ENCODE results near the gene FXYD6. TPM values are rescaled to one million over a fixed set of nuclear protein-coding genes. Genes with fewer than 3 reads are reported as not detected.

The FXYD6 gene
- total and polyA plus RNA-seq, 9 of the 15 experiments (the other 6 are each of a cell fraction or from before 2014, with no cell fraction given), result 0.07 to 0.35 TPM; not detected in 7

GRCh38 chr11:117882311-117882905 is 6.0 kb upstream of the FXYD6 start:
- peak; percentile 27; the same call in 1 of the 3 replicates for ATAC-seq
- CTCF ChIA-PET (ENCODE audit: low intra/inter-chr PET ratio), result no interaction called here

GRCh38 chr11:117881217-117881616 is 4.8 kb upstream of the FXYD6 start:
- Histone ChIP-seq H2AFZ (ENCODE audit: low read depth, low read length) (no peak overlapping the region), H3K9me1 (ENCODE audit: control insufficient read depth, insufficient read depth, low read length) (no peaks in the 10 kb centered on the region), H3K27ac (ENCODE audit: extremely low read depth, low read depth, low read length) (no peak overlapping the region), H4K20me1 (replicated peaks; ENCODE audit: control insufficient read depth, insufficient read depth, low read length) (no peaks in the 10 kb centered on the region), H3K4me3 (no peak overlapping the region), H3K27me3 (ENCODE audit: control insufficient read depth in 2 of 2, insufficient read depth in 2 of 2, low read length in 2 of 2) (peaks cover 60 to 91% of the 10 kb centered on the region in 2 experiments), H3K36me3 (ENCODE audit: control insufficient read depth, insufficient read depth, low read length) (no peaks in the 10 kb centered on the region), H3K79me2 (ENCODE audit: control insufficient read depth, insufficient read depth, low read length) (no peaks in the 10 kb centered on the region), H3K4me2 (ENCODE audit: insufficient read depth, low read length) (no peak overlapping the region), H3K9me3 (replicated peaks; ENCODE audit: control insufficient read depth, insufficient read depth, low read depth, low read length) (no peaks in the 10 kb centered on the region), H3K9ac (ENCODE audit: insufficient read depth in 1 of 2, low read depth in 2 of 2, low read length in 2 of 2) (no peak overlapping the region), H3K4me1 (replicated peaks in 1 of 2; ENCODE audit: control insufficient read depth in 2 of 2, insufficient read depth in 2 of 2, low read length in 2 of 2) (peaks cover 0 to 12% of the 10 kb centered on the region in 2 experiments; a peak in 4 of 5 replicates)
- BruUV-seq (replicated peaks), result no TSS peak
- no peak for ATAC-seq
- intact Hi-C loops (cut with micrococcal nuclease), result no loop called here
- no peak for FAIRE-seq
- ChIA-PET POLR2A (no interaction called here), CTCF (ENCODE audit: low intra/inter-chr PET ratio) (no interaction called here)
- WGBS (ENCODE audit: insufficient coverage, low coverage, missing lambda C conversion rate), result 3% methylated on average over 5 of the region's 5 CpGs
- in situ Hi-C loops (cut with MboI), result no loop called here
- no peak for DNase-seq (ENCODE audit: extremely low read depth in 1 of 4, low spot score in 3 of 4)
- TF ChIP-seq MECOM (CRISPR knock-in tag; IDR thresholded peaks at IDR 0.05) (no peak), THRAP3 (IDR thresholded peaks at IDR 0.05; ENCODE audit: borderline replicate concordance) (no peak), RBM14 (IDR thresholded peaks at IDR 0.05; ENCODE audit: borderline replicate concordance, insufficient read depth, low read depth, low read length) (no peak), BCL6 (CRISPR knock-in tag; IDR thresholded peaks at IDR 0.05) (no peak), ETS1 (conservative IDR thresholded peaks at IDR 0.05; ENCODE audit: control insufficient read depth, low read depth, low read length) (no peak), CTCFL (IDR thresholded peaks at IDR 0.05; ENCODE audit: borderline replicate concordance, insufficient read depth, low read depth, low read length, poor library complexity, severe bottlenecking) (no peak), KHSRP (IDR thresholded peaks at IDR 0.05) (no peak)

More at GRCh38 chr11:117882311-117882905, 6.0 kb upstream of the FXYD6 start:
- TF ChIP-seq ESRRA (IDR thresholded peaks at IDR 0.05; ENCODE audit: borderline replicate concordance, low read depth), result no peak
- no peak for TF ChIP-seq TFAM (CRISPR knock-in tag; conservative IDR thresholded peaks at IDR 0.05)
- no peak for TF ChIP-seq TEAD4 (IDR thresholded peaks at IDR 0.05; ENCODE audit: low read length)
- no peak for TF ChIP-seq TEAD4 (CRISPR knock-in tag; IDR thresholded peaks at IDR 0.05; ENCODE audit: borderline replicate concordance)
- TF ChIP-seq NFATC3 (IDR thresholded peaks at IDR 0.05), result no peak
- no peak for TF ChIP-seq DDX20 (tag; IDR thresholded peaks at IDR 0.05; ENCODE audit: low read depth)
- TF ChIP-seq SLC30A9 (CRISPR knock-in tag; IDR thresholded peaks at IDR 0.05), result no peak
- peaks cover 0 to 7% of the 10 kb centered on the region in 2 experiments; a peak in 3 of 5 replicates for H3K4me1 ChIP-seq (replicated peaks in 1 of 2; ENCODE audit: control insufficient read depth in 2 of 2, insufficient read depth in 2 of 2, low read length in 2 of 2)
- H3K4me2 ChIP-seq (ENCODE audit: insufficient read depth, low read length), result no peak overlapping the region
- H3K9me1 ChIP-seq (ENCODE audit: control insufficient read depth, insufficient read depth, low read length), result no peaks in the 10 kb centered on the region
- FAIRE-seq (no peak), DNase-seq (ENCODE audit: extremely low read depth in 1 of 4, low spot score in 3 of 4) (no peak)
- no peaks in the 10 kb centered on the region for H3K79me2 ChIP-seq (ENCODE audit: control insufficient read depth, insufficient read depth, low read length)
- in situ Hi-C loops (cut with MboI), result no loop called here
- H3K27ac ChIP-seq (ENCODE audit: extremely low read depth, low read depth, low read length), result no peak overlapping the region
- no peaks in the 10 kb centered on the region for H3K36me3 ChIP-seq (ENCODE audit: control insufficient read depth, insufficient read depth, low read length)
- BruUV-seq (replicated peaks), result no TSS peak
- no peak overlapping the region for H3K4me3 ChIP-seq
- POLR2A ChIA-PET, result interaction anchor here (1.2 to 1.4 kb wide), 2 partner anchors 10 kb away, joined by 4 read pairs; no protein-coding TSS in a partner anchor
- H3K9ac ChIP-seq (ENCODE audit: insufficient read depth in 1 of 2, low read depth in 2 of 2, low read length in 2 of 2), result no peak overlapping the region
- no peaks in the 10 kb centered on the region for H3K9me3 ChIP-seq (replicated peaks; ENCODE audit: control insufficient read depth, insufficient read depth, low read depth, low read length)
- no peaks in the 10 kb centered on the region; the same call in 1 of the 2 replicates for H4K20me1 ChIP-seq (replicated peaks; ENCODE audit: control insufficient read depth, insufficient read depth, low read length)
- H3K27me3 ChIP-seq (ENCODE audit: control insufficient read depth in 2 of 2, insufficient read depth in 2 of 2, low read length in 2 of 2), result peaks cover 53 to 84% of the 10 kb centered on the region in 2 experiments
- intact Hi-C loops (cut with micrococcal nuclease), result no loop called here
- 1% methylated on average over 11 of the region's 11 CpGs for WGBS (ENCODE audit: insufficient coverage, low coverage, missing lambda C conversion rate)
- H2AFZ ChIP-seq (ENCODE audit: low read depth, low read length), result no peak overlapping the region

All from K562 (cell line).